ENCODE measurements around the gene LIN7C. TPM values are rescaled to one million over a fixed set of nuclear protein-coding genes. Genes with fewer than 3 reads are reported as not detected.

LIN7C gene
- total and polyA plus RNA-seq, 2 of the 13 experiments (the other 11 are each of a cell fraction or from before 2014, with no cell fraction given), result 14.8 to 37.2 TPM

GRCh38 chr11:27470826-27471588 lies 35.6 kb downstream of the LIN7C start (continued):
- TF ChIP-seq ZNF142 (CRISPR knock-in tag; IDR thresholded peaks at IDR 0.05) (no peak), STAG1 (CRISPR knock-in tag; IDR thresholded peaks at IDR 0.05) (no peak), ZNF234 (CRISPR knock-in tag; conservative IDR thresholded peaks at IDR 0.05) (no peak), ZNF644 (CRISPR knock-in tag; IDR thresholded peaks at IDR 0.05; ENCODE audit: low read depth) (no peak), ZNF737 (CRISPR knock-in tag; IDR thresholded peaks at IDR 0.05; ENCODE audit: borderline replicate concordance) (no peak), HNF1A (IDR thresholded peaks at IDR 0.05; ENCODE audit: low read depth) (no peak), HNF1A (CRISPR knock-in tag; IDR thresholded peaks at IDR 0.05; ENCODE audit: borderline replicate concordance) (no peak), ZBTB44 (CRISPR knock-in tag; IDR thresholded peaks at IDR 0.05) (no peak), HNRNPUL1 (IDR thresholded peaks at IDR 0.05; ENCODE audit: low read depth, low read length) (no peak), ZNF672 (CRISPR knock-in tag; IDR thresholded peaks at IDR 0.05) (no peak), NFE2 (CRISPR knock-in tag; IDR thresholded peaks at IDR 0.05) (no peak), NR1H2 (CRISPR knock-in tag; IDR thresholded peaks at IDR 0.05; ENCODE audit: borderline replicate concordance, low read depth) (no peak), ZNF296 (CRISPR knock-in tag; conservative IDR thresholded peaks at IDR 0.05) (no peak), CENPX (CRISPR knock-in tag; IDR thresholded peaks at IDR 0.05) (no peak), THAP11 (CRISPR knock-in tag; IDR thresholded peaks at IDR 0.05) (peak; percentile 48), TBX2 (CRISPR knock-in tag; IDR thresholded peaks at IDR 0.05; ENCODE audit: borderline replicate concordance) (peak; percentile 25; the same call in 1 of the 2 replicates), BCL3 (CRISPR knock-in tag; IDR thresholded peaks at IDR 0.05) (0 out of 2 replicates have a peak, but pooled peaks have one; percentile 18)
